Measurements from ENCODE around the gene ZBTB8B. TPM values are rescaled to one million over a fixed set of nuclear protein-coding genes. Genes with fewer than 3 reads are reported as not detected.
"Not testable (repeated sequence)": the region's sequence is repeated elsewhere in the genome, so short reads cannot be mapped to it uniquely, and the experiment has no call there.

Gene ZBTB8B
- total and polyA plus RNA-seq, 2 experiments from 2014 or later: 0.56 to 2.1 TPM

DNA sequence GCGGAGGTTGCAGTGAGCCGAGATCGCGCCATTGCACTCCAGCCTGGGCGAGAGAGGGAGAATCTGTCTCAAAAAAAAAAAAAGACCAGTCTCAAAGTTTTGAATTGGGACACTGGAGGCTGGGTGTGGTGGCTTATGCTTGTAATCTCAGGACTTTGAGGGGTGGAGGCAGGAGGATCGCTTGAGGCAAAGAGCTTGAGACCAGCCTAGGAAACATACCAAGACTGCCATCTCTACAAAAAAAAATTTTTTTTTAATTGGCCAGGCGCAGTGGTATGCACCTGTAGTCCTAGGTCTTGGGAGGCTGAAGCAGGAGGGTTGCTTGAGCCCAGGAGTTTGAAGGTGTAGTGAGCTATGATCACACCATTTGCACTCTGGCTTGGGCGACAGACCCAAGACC lies 3.9 kb downstream of the ZBTB8B start:
- H3K4me1 ChIP-seq (ENCODE audit: low read depth): no peaks in the 10 kb centered on the region
- H3K4me3 ChIP-seq: no peak overlapping the region
- TF ChIP-seq, protein P1, sequence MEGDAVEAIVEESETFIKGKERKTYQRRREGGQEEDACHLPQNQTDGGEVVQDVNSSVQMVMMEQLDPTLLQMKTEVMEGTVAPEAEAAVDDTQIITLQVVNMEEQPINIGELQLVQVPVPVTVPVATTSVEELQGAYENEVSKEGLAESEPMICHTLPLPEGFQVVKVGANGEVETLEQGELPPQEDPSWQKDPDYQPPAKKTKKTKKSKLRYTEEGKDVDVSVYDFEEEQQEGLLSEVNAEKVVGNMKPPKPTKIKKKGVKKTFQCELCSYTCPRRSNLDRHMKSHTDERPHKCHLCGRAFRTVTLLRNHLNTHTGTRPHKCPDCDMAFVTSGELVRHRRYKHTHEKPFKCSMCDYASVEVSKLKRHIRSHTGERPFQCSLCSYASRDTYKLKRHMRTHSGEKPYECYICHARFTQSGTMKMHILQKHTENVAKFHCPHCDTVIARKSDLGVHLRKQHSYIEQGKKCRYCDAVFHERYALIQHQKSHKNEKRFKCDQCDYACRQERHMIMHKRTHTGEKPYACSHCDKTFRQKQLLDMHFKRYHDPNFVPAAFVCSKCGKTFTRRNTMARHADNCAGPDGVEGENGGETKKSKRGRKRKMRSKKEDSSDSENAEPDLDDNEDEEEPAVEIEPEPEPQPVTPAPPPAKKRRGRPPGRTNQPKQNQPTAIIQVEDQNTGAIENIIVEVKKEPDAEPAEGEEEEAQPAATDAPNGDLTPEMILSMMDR (IDR thresholded peaks at IDR 0.05; ENCODE audit: low read depth, low read length): no peak
- DNase-seq (ENCODE audit: low read depth in 1 of 2, low spot score in 1 of 2): no peak
- no peaks in the 10 kb centered on the region for H3K27me3 ChIP-seq
- no peaks in the 10 kb centered on the region for H3K36me3 ChIP-seq
- no peak overlapping the region for H3K27ac ChIP-seq
- H3K9me3 ChIP-seq (ENCODE audit: low read depth): no peaks in the 10 kb centered on the region

DNA sequence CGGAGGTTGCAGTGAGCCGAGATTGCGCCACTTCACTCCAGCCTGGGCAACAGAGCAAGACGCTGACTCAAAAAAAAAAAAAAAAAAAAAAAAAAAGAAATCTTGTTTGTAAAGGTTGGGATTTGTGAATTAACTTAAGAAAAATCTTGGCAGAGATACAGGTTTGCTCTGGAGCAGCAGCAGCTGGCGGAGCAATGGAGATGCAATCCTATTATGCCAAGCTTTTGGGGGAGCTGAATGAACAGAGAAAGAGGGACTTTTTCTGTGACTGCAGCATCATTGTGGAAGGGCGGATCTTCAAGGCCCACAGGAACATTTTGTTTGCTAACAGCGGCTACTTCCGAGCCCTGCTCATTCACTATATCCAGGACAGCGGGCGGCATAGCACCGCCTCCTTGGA lies 5.6 kb downstream of the ZBTB8B start:
- H3K36me3 ChIP-seq: no peaks in the 10 kb centered on the region

DNA sequence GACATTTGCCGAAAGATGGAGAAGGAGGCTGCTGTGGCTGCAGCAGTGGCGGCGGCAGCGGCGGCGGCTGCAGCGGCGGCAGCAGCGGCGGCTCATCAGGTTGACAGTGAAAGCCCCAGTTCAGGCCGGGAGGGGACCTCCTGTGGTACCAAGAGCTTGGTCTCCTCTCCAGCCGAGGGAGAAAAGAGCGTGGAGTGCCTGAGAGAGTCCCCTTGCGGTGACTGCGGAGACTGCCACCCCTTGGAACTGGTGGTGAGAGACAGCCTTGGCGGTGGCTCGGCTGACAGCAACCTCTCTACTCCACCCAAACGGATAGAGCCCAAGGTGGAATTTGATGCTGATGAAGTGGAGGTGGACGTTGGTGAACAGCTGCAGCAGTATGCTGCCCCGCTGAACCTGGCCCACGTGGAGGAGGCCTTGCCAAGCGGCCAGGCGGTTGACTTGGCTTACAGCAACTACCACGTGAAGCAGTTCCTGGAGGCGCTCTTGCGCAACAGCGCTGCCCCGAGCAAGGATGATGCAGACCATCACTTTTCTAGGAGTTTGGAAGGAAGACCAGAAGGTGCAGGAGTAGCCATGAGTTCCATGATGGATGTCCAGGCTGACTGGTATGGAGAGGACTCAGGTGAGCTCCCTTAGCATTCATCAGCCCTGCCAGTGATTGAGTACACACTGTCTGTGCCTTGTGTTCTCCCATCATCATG lies 6.3 kb downstream of the ZBTB8B start:
- no peak overlapping the region for H3K4me3 ChIP-seq
- H3K4me1 ChIP-seq (ENCODE audit: low read depth): no peaks in the 10 kb centered on the region
- H3K9me3 ChIP-seq (ENCODE audit: low read depth): no peaks in the 10 kb centered on the region
- TF ChIP-seq, protein P1 (IDR thresholded peaks at IDR 0.05; ENCODE audit: low read depth, low read length): peak; percentile 37
- peak in 1 of 2 donors; percentile 19 for DNase-seq (ENCODE audit: low read depth in 1 of 2, low spot score in 1 of 2)
- no peaks in the 10 kb centered on the region for H3K36me3 ChIP-seq
- H3K27me3 ChIP-seq: no peaks in the 10 kb centered on the region
- no peak overlapping the region for H3K27ac ChIP-seq

More for the DNA sequence above, 5.6 kb downstream of the ZBTB8B start:
- Histone ChIP-seq H3K4me1 (ENCODE audit: low read depth) (no peaks in the 10 kb centered on the region), H3K27ac (no peak overlapping the region), H3K27me3 (no peaks in the 10 kb centered on the region), H3K9me3 (ENCODE audit: low read depth) (no peaks in the 10 kb centered on the region), H3K4me3 (no peak overlapping the region)
- no peak for DNase-seq (ENCODE audit: low read depth in 1 of 2, low spot score in 1 of 2)
- TF ChIP-seq, protein P1 (IDR thresholded peaks at IDR 0.05; ENCODE audit: low read depth, low read length): no peak

DNA sequence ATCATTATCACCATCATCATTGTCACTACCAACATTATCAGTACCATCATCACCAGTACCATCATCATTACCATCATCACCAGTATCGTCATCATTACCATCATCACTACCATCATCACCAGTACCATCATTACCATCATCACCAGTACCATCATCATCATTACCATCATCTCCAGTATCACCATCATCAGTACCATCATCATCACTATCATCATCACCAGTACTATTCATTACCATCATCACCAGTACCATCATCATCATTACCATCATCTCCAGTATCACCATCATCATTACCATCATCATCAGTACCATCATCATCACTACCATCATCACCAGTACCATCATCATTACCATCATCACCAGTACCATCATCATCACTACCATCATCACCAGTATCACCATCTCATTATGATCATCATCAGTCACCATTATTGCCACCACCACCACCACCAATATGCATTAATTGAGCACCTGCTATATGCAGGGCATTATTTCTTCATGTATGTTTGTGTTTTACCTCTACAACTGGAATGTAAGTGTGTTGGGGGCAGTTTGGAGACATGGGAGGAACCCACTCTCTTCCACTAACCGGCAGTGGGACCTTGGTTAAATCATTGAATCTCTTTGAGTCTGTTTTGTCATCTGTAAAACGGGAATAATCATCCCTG lies 7.0 kb downstream of the ZBTB8B start:
- H3K4me3 ChIP-seq: no peak overlapping the region
- H3K27me3 ChIP-seq: no peaks in the 10 kb centered on the region
- no peaks in the 10 kb centered on the region for H3K9me3 ChIP-seq (ENCODE audit: low read depth)
- TF ChIP-seq, protein P1 (IDR thresholded peaks at IDR 0.05; ENCODE audit: low read depth, low read length): no peak
- no peak for DNase-seq (ENCODE audit: low read depth in 1 of 2, low spot score in 1 of 2)
- H3K27ac ChIP-seq: no peak overlapping the region
- no peaks in the 10 kb centered on the region for H3K4me1 ChIP-seq (ENCODE audit: low read depth)
- H3K36me3 ChIP-seq: no peaks in the 10 kb centered on the region

DNA sequence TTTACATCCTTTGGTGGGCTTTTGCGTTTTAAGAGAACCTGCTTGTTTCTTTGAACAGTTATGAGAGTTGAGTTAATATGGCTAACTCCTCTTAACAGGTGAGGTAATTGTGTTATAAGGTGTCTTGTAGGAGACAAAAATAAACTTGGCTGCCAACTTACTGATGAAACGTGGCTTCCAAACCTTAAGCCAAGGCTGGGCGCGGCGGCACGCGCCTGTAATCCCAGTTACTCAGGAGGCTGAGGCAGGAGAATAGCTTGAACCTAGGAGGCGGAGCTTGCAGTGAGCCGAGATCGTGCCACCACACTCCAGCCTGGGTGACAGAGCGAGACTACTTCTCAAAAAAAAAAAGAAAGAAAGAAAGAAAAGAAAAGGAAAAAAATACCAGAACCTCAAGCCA lies 8.1 kb downstream of the ZBTB8B start:
- H3K27me3 ChIP-seq; H3K36me3 ChIP-seq; H3K27ac ChIP-seq; H3K4me1 ChIP-seq (ENCODE audit: low read depth); H3K4me3 ChIP-seq; DNase-seq (ENCODE audit: low read depth in 1 of 2, low spot score in 1 of 2); H3K9me3 ChIP-seq (ENCODE audit: low read depth): not testable (repeated sequence)

DNA sequence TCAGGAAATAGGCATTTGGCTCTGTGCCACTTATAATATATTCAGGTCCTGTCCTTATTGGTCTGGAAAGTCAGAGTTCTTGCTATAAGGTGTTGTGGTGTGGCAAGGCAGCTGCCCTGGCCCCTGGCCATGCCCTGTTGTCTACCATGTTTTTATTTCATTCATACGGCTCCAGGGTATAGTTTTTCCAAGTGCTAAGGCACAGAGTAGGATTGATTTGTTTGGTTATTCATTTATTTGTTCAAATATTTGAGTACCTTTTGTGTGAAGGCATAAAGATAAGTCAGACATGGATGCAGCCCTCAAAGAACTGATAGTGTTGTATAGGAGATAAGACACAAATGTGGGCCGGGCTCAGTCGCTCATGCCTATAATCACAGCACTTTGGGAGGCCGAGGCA lies 10.1 kb downstream of the ZBTB8B start:
- no peaks in the 10 kb centered on the region for H3K27me3 ChIP-seq
- H3K4me3 ChIP-seq: no peak overlapping the region
- no peaks in the 10 kb centered on the region for H3K36me3 ChIP-seq
- TF ChIP-seq, protein P1 (IDR thresholded peaks at IDR 0.05; ENCODE audit: low read depth, low read length): no peak
- no peak for DNase-seq (ENCODE audit: low read depth in 1 of 2, low spot score in 1 of 2)
- no peak overlapping the region for H3K27ac ChIP-seq
- no peaks in the 10 kb centered on the region for H3K9me3 ChIP-seq (ENCODE audit: low read depth)
- H3K4me1 ChIP-seq (ENCODE audit: low read depth): no peaks in the 10 kb centered on the region

All from cardiac muscle cell (in vitro differentiated cells and primary cell).